HG02678 (cell line): ENCODE results near the gene TGM3.

Experiments
- ATAC-seq: cut with Tn5 transposase; IDR thresholded peaks from one replicate; pipeline ENCODE4 v1.9.1; 2021; ENCODE audit warnings: mild to moderate bottlenecking, moderate library complexity; ENCODE audit not compliant: unreplicated experiment

Gene TGM3

DNA sequence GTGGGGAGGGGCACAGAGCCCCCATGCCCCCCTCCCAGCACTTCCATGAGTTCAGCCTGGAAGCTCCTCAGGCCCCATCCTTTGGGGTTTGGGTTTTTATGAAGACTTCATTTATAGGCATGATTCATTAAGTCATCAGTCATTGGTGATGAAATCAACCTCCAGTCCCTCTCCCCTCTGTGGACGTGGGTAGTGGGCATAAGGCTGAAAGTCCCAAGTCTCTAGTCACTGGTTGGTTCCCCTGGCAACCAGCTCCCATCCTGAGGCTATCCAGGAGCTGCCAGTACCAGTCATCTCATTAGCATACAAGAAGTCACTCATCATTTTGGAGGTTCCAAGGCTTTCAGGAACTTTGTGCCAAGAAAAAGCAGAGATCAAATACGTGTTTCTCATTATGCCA, 9.2 kb downstream of the TGM3 start:
- no peak for ATAC-seq

DNA sequence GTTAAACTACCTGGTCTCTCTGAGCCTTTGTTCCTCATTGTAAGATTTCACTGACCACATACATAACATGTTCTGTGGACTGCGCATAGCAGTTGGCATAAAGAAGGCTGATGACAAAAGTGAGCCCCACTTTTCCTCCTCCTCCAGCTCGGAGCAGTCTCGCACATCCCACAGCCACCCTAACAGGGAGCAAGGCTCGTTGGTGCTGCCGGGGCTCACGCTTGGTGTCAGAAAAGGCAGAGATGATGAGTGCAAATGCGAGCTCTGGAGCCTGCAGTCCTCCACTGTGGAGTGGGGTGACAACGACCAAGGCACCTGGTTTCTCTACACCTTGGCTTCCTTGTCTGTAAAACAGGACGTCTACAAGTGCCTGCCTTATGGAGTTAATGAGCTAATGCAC, 9.7 kb downstream of the TGM3 start:
- ATAC-seq = no peak

DNA sequence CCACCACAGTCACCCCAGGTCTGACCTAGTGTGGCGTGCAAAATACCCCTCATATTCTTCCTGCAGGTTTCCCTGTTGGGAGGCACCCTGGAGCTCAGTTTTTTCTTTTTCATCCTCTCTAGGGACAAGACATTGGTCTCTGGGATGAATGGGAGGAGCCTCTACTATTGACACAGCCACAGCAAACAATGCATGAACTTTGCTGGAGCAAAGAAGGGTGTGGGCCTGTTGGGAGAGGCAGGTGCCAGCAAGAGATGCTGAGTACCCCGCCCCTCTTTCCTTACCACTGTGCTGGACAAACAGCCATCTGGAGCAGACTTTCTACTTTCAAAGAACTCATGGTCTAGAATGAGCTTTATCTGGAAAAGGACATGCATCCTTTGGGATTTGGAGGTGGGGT, 10.1 kb downstream of the TGM3 start:
- ATAC-seq = no peak

DNA sequence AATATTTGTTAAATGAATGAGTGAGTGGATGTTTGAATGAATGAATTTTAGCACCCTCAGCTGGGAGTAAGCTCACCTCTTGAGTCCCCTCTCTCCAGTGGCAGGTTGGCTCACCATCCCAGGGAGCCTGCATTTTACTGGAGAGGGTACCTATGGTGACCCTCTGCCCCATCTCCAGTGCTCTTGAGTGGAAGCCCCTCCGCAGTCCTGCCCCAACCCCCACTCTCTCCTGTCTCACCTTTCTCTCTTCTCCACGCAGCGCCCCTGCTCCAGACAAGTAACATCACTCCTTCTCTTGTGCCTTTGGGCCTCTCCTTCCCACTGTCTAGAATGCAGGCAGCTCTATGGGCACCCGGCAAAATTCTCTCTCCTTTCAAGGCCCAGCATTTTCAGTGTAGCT, 11.3 kb downstream of the TGM3 start:
- no peak for ATAC-seq

DNA sequence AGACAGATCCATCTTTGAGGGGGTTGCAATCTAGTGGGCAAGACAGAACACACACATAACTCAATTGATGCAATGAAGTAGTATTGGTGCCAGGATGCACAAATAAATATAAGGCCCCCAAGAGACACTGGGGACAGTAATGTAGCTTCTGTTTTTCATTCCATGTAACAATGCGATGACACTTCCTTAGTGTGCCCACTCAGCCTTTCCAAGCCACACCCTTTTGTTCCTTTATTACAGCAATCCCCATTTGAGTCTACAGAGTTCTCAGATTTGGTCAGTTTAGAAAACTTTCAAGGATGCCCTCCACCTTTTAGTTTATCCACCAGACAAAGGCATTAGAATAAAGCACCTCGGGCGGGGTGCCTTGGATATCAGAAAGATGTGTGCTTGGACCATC, 15.5 kb downstream of the TGM3 start:
- no peak for ATAC-seq

DNA sequence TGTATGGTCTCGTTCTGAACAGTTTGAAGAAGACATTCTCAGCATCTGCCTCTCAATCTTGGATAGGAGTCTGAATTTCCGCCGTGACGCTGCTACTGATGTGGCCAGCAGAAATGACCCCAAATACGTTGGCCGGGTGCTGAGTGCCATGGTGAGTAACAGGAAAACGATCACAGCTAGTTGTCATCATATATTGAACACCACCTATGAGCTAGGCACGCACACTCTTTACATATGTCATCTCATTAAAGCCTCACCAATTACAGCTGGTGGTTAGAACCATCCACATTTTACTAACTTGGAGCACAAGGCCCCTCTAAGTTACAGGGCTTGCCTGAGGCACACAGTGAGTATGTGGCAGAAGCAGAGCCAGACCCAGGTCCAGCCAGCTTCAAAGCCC, 17.1 kb downstream of the TGM3 start:
- ATAC-seq = no peak

DNA sequence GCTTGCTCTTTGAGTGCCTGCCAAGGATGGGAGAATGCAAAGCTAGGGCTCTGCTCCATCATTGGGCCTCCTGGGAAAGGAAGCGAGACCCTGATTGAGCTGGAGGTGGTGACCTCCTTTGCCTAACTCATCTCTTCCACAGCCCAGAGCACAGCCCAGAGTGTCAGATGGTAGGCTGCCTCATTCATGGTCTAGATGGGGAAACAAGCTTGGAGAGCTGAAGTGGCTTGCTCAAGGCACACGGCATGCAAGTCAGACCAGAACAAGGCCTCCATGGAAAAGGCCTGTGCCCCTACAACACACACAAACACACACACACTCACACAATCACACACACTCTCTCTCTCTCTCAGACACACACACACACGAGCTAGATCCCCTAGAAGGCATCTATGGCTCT, 17.5 kb downstream of the TGM3 start:
- ATAC-seq = no peak

DNA sequence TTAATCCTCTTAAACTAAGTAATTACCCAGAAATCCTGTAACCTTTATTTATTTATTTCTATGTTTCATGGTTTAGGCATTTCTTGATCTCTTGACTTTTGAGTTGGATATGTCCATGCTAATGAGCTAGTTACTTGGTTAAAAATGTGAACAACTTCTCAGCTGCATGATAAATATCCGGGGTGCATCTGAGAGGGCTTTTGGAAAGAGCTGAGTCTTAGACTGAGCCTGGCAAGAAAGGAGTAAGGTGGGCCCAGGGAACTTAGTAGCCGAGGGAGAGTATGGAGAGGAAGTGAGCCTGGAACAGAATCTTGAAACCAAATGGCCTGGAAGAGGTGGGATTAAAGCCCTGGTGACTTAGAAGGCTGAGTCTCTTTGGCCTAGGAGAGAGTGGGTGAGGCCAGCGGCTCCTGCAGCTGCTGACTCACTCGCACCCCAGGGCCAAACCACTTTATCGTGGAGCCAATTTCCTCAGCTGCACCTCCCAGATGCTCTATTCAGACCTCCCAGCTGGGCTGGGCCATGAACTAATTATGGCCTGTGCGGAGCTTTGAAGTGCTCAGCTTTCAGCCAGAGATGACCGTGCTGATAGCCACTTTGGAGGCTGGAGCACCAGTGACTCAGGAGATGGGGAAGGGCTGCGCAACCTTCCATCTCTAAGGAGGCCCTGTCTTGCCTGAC, 19.1 kb downstream of the TGM3 start:
- ATAC-seq = no peak

DNA sequence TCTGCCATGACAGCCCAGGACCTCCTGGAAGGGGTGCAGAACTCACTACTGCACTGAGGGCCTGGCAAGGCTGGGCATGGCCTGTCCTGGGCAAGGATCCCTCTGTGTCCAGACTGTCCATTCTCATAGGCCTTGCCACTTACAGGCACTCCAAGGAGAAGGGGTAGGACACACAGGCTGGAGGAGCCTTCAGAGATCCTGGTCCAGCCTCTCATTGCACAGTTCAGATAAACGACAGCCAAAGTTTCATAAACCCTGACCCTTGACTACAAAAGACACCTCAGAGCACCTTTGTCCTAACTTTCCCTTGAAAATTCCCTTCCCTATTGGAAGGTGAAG, 19.6 kb downstream of the TGM3 start:
- no peak for ATAC-seq

DNA sequence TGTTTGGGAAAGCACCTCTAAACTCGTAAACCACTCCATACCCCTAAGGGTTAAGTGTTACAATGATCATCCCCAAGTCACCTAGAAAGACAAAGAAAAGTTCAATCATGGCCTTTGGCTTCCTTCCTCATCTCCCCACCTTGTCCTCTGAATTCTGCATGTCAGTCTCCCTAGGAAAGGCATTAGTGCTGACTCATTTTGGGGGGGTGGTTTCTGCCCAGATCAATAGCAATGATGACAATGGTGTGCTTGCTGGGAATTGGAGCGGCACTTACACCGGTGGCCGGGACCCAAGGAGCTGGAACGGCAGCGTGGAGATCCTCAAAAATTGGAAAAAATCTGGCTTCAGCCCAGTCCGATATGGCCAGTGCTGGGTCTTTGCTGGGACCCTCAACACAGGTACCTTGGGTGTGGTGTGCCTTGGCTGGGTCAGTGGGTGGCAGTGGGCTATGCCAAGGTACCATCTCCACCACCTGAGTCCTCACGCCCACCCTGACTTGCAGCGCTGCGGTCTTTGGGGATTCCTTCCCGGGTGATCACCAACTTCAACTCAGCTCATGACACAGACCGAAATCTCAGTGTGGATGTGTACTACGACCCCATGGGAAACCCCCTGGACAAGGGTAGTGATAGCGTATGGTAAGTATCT, 21.2 kb downstream of the TGM3 start:
- ATAC-seq = no peak

DNA sequence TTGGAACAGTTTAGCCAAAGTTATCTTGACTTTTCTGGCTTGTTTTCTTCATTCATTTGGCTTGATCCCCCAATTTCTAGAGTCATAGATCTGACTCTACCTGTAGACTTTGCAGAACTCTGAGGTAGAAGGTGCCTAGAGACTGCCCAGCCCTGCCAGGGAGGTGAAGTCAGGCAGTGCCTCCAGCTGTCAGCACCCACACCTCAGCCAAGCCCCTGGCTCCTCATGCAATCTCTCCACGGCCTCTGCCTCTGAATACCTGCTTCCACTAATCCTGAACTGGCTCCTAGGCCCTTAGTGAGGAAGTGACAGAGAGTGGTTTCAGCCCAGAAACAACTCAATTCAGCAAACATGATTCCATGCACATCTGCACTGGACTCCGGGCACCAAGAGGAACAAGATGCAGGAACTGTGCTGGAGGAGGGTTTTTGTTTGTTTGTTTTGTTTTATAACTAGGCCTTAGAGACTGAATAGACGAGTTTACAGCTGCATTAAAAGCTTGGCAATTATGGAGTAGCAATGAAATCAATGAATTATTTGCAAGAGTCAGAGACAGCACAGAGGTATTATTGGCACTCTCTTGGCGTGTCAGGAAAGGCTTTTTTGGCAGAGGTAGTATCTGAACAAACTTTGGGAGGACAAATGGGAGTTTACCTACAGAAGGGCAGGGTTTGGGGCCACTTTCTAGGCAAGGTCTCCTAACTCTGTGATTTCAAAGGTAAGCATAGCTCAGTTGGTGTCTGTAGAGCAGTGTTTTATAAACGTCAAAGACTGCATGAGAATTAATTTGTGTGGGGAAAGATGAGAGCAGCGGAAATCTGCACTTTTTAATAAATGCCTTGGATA, 25.2 kb downstream of the TGM3 start:
- ATAC-seq = no peak

DNA sequence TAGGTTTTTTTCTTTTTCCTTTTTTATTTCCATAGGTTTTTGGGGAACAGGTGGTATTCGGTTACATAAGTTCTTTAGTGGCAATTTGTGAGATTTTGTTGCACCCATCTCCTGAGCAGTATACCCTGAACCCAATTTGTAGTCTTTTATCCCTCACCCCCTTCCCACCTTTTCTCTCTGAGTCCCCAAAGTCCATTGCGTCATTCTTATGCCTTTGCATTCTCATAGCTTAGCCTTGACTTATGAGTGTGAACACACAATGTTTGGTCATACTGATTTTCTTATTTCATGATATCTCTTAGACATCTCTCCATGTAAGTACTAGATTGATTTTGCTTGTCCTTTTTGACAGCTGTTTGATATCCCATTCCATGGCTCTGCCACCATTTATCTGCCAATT, 27.2 kb downstream of the TGM3 start:
- no peak for ATAC-seq

DNA sequence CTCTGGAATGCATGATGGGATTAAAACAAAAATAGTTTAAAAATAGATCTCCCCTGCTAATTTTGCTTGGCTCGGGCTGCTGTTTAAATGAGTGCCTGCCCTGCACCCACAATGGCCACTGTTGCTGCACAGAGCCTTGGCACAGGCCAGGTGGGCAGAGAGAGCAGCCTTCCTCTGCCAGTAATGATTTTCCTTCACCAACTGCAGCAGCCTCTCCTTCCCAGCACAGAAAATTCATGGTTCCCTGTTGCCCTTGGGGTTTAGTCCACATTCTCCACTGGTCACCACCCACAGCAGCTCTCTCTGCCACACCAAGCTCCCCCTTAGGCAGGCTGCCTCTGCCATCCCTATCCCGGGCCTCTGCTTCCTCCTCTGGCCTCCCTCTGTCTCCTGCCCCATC, 30.2 kb downstream of the TGM3 start:
- ATAC-seq = no peak

DNA sequence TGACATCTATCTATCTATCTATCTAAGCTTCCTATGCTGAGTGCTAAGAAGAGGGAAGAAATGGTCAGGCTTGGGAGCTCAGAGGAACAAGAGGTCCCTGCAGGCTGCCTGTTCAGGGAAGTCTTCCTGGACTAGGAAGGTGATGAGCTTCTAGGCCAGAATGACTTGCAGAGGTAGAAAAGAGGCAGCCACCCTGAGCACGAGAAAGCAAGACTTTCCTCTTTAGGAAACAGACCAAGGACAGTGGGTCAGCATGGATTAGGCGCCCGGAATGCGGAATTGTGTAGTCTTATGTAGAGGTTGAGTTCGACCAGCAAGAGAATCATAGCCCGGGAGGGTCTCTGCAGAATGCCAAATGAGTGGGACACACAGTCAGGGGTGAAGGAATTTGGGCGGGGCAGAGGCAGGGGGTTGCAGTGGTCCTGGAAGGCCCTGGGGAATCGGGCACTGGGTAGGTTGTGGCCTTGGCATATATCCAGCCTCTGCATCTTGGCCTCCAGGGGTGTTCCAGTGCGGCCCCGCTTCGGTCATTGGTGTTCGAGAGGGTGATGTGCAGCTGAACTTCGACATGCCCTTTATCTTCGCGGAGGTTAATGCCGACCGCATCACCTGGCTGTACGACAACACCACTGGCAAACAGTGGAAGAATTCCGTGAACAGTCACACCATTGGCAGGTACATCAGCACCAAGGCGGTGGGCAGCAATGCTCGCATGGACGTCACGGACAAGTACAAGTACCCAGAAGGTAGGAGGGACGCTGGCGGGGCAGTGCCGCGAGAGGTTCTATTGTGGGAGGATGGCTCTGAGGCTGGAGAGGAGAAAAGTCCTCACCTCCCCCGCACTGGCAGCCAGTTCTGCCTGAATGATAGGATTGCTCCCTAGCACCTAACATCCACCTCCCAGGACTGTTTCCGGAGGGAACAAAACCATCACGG, 32.1 kb downstream of the TGM3 start:
- ATAC-seq = no peak

DNA sequence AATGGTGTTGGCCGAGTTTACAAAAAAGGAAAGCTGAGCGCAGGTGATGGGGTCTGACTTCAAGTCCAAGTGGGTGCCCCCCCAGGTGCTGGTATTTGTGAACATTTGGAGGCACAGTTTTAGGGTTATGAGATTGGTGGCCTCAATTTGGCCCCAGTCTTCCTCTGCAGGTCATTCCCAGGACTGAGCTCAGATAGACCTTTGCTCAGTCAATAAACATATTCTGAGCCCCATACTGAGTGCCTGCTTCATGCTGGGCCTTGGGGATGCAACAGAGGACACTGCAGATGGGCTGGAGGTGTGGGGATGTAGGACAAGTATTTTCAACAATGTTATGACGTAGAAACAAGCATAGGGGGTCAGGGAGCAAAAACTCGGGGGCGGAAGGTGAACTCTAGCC, 33.5 kb downstream of the TGM3 start:
- no peak for ATAC-seq

DNA sequence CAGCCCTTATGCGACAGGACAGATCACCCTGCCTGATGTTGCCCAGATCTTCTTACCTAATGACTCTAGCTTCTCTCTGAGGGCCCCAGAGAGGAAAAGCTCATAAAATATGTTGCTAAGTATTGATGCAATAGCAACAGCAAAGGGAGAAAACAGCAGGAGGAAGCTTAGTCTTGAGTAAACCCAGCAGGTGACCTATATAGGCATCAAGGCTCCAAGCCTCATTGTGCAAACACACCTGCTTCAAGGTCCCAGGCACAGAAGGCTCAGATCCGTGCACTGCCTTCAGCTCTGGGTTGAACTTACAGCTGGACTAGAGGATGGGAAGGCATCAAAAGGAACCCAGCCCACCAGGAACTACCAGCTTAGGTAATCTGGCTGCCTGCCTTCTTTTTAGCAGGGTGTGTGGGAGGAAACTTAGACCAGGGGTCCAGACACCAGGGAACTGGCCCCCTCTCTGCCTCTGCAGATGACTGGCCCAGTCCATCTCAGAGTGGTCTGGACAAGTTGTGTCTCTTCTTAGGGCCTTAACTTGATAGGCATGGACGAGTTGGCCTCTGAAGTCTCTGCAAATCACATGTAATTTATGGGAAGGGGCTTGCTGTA, 34.4 kb downstream of the TGM3 start:
- no peak for ATAC-seq

DNA sequence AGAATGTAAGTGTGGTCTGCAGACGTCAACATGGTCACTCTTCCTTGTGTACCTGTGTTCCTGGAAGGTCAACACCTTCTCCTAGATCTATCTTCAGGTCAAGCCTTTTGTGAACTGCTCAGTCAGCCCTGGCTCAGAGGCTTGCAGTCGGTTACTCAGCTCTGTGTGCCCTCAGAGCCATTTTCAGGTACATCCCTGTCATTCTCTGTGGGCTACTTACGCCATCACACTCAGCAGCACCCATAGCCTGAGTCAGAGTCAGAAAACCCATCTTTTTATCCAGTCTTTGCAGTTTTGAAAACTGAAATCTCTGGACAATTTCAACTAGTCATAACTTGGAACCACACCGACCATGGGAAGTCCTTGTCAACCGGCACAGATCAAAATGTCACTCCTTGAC, 35.3 kb downstream of the TGM3 start:
- no peak for ATAC-seq

DNA sequence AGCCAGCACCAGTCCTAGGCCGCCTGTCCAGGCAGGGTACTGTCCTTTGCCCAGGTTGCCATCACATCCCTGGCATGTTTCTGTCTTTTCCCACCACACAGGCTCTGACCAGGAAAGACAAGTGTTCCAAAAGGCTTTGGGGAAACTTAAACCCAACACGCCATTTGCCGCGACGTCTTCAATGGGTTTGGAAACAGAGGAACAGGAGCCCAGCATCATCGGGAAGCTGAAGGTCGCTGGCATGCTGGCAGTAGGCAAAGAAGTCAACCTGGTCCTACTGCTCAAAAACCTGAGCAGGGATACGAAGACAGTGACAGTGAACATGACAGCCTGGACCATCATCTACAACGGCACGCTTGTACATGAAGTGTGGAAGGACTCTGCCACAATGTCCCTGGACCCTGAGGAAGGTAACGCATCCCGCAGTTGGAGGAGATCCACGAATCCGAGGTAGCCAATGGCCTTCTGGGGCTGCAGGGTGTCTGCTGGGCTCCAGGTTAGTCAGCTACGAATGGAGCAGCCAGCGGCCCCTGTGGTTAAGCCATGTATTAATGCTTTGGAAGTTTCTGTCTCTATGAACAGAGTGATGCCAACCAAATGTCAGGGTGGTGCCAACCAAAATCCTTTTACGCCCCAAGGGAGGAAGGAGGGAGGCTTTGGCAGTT, 36.2 kb downstream of the TGM3 start:
- no peak for ATAC-seq

DNA sequence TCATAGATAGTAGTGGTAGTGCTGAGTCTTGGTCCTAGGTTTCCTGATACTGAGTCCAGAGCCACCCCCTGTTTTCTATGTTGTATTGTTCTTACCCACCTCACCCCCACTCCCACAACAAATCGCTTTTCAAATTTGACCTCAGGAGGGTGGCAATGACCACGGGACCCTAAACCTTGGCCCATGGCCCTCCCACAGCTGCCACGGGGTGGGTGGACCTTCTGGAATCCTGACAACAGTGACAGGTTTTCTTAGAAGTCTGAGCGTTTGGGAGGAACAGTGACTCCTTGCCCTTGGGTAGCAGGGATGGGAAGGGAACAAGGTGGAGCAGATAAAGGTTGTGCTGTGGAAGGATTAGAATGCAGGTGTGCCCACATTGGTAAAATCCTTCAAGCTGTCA, 36.9 kb downstream of the TGM3 start:
- ATAC-seq = no peak

DNA sequence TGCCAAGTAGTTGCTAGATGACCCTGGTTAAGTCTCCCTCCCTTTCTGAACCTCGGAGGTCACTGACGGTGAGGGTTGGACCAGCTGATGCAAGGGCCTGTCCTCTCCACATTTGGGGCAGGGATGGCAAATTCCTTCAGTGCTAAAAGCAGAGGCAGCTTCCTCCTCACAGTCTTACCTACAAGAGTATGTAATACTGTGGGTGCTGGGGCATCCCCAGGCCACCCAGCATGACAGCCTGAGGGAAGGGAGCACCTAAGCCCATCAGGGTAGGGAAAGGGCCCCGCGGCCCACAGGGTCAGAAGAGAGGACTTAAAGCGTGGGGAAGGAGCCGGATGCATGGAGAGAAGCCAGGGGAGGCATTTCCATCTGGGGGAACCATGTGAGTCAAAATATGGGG, 38.0 kb downstream of the TGM3 start:
- ATAC-seq = no peak
